NCI-H2107 treated with DMSO at 0.1 percent for 48 hours (cell line): ENCODE results near the gene PRAMEF6.
"Not testable (repeated sequence)": the region's sequence is repeated elsewhere in the genome, so short reads cannot be mapped to it uniquely, and the experiment has no call there.

Experiments used
- DNase-seq: peaks from one replicate; lab custom pipeline; 2025; ENCODE audit not compliant: unreplicated experiment; lab: John Stamatoyannopoulos, UW

The PRAMEF6 gene

DNA sequence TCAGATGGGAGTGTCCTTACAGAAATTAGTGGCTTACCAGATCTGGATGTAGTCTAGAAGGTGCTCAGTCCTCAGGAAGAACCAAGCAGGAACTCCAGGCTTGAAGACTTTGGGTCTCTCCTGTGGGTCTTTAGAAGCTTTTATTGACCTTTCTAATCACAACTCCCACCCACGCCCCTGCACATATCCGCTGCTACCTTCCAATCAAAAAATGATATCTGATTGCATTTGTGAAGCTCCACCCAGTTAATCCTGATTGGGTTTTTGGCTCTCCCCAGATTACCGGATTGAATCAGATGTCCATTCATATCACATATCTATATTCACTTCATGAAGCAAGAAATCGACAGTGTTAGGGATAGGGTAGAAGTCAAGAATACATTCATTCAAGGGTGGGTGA is at the start of gene PRAMEF6:
TSS of gene PRAMEF6 (minus strand) at position 101 of the 400 bp plus-strand sequence. CDS start 5,062 bp downstream, outside the sequence.
- not testable (repeated sequence) for DNase-seq

- not testable (repeated sequence) for DNase-seq
Measured at GRCh38 chr1:12924368-12924767, 23.0 kb downstream of the PRAMEF6 start.

DNA sequence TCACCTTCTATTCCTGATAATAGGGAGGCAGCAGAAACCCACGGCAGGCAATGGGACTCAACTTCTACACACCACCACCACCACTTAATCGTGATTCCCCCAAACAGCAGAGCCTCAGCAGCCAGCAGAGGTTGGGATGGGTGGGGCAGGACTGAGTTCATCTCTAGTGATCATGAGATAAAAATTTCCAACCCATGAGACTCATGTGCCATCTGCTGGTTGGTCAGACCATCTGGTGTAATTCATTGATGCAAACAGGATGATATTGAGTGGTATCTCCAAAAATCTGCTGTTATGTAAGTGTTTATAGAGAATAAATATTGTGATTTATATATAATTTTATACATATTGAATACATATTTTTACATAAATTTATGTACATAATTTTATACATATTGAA is 25.6 kb downstream of the PRAMEF6 start:
- DNase-seq = not testable (repeated sequence)

DNA sequence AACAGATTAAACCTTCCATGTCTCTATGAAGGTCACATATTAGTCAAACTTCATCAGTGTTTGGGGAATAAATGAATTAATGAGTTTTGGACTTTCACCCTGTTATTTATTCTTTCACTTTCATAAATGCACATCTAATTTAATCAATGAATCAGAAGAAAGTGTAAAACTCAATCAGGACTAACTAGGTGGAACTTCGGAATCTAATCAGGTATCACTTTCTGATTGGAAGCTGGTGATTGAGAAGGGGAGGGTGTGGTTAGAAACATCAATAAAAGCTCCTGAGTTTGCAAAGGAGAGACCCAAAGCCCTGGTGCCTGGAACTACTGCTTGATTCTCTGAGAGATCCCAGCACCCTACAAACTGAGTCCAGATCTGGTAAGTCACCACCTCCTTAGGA is 31.1 kb downstream of the PRAMEF6 start, which contains the start of gene PRAMEF7:
TSS of gene PRAMEF7 (plus strand) at position 301 of the 400 bp plus-strand sequence. CDS start 1,083 bp downstream, outside the sequence.
- not testable (repeated sequence) for DNase-seq

DNA sequence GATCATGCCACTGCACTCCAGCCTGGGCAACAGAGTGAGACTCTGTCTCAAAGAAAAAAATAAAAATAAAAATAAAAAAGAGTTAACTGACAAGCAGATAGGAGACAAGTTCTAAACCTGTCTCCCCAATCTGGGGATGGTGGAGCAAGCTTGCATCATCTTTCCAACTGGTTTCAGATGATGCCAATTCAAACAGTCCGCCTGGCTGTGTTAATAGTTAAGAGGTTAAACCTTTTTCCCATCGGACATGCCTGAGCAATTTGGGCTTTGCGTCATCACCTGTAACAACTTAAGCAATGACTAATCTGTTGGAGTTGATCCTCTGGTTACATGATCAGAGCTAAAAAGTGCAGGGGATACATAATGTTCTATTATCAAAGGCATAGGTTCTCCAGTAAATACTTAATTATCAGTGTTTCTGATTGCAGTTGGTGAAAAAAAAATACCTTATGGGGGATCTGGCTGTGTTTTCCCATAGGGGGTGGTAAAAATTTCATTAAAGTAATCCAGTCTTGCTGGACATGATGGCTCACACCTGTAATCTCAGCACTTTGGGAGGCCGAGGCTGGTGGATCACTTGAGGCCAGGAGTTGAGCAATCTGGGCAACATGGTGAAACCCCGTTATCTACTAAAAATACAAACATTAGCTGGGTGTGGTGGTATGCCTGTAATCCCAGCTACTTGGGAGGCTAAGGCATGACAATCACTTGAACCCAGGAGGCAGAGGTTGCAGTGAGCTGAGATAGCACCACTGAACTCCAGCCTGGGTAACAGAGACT is 43.4 kb downstream of the PRAMEF6 start:
- DNase-seq = not testable (repeated sequence)

DNA sequence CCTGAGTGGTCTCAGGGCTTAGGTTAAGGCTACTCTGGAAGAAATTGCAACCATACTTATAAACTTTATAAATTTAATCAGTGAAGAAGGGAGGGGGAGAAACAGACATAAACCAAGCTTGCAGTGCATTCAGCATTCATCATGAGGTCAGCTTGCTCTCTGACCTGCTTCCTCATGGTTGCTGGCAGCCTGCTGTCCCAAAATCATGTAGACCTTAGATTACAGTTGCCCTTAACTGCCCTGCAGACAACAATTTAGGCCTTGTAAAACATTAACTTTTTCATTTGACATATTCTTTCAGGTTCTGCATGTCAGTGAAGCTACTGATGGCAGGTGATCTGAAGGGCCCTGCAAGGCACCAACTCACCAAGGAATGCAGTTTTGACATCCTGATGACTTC is 48.2 kb downstream of the PRAMEF6 start:
- DNase-seq = not testable (repeated sequence)

DNA sequence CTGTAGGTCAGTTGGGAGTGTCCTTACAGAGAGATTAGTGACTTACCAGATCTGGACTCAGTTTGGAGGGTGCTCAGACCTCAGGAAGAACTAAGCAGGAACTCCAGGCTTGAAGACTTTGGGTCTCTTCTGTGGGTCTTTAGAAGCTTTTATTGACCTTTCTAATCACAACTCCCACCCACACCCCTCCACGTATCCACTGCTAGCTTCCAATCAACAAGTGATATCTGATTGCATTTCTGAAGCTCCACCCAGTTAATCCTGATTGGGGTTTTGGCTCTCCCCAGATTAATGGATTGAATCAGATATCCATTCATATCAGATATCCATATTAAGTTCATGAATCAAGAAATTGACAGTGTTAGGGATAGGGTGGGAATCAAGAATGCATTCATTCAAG is 49.2 kb downstream of the PRAMEF6 start, which contains the start of gene PRAMEF10:
TSS of gene PRAMEF10 (minus strand) at position 101 of the 400 bp plus-strand sequence. CDS start 2,423 bp downstream, outside the sequence.
- DNase-seq = not testable (repeated sequence)
